Spleen (tissue), 11 donors: Measurements from ENCODE around the gene HNRNPUL1. TPM values are rescaled to one million over a fixed set of nuclear protein-coding genes. Genes with fewer than 3 reads are reported as not detected.

Experiments used
- DNase-seq: peaks from one replicate; pipeline ENCODE4 v3.0.0-alpha.2; 2020
- H3K27ac ChIP-seq, 8 donors: fragments of 200-600 bp; sonication (generic) in 7 of 8; 1 replicate in 4 of 8; 2 replicates in 4 of 8; pipeline versions ENCODE4 v1.5.0 to v1.8.0; 2016 to 2021; ENCODE audit warnings: inconsistent platforms in 4 of 8, mild to moderate bottlenecking in 4 of 8, moderate library complexity in 1 of 8
- H3K27me3 ChIP-seq, 7 donors: fragments of 200-600 bp; sonication (generic) in 6 of 7; replicated peaks in 1 of 7; 1 replicate in 4 of 7; 2 replicates in 3 of 7; pipeline versions ENCODE4 v1.5.0 to v1.8.0; 2016 to 2021; ENCODE audit warnings: inconsistent platforms in 3 of 7, mild to moderate bottlenecking in 1 of 7
- H3K36me3 ChIP-seq, 6 donors: fragments of 200-600 bp; sonication (generic) in 5 of 6; 1 replicate in 4 of 6; 2 replicates in 2 of 6; pipeline versions ENCODE4 v1.5.0 to v1.8.0; 2016 to 2021; ENCODE audit warnings: inconsistent platforms in 2 of 6
- H3K4me1 ChIP-seq, 6 donors: fragments of 200-600 bp; sonication (generic) in 5 of 6; 1 replicate in 3 of 6; 2 replicates in 3 of 6; pipeline versions ENCODE4 v1.5.0 to v1.8.0; 2016 to 2021; ENCODE audit warnings: inconsistent platforms in 3 of 6
- H3K4me3 ChIP-seq, 8 donors: fragments of 200-600 bp; sonication (generic) in 7 of 8; 1 replicate in 4 of 8; 2 replicates in 4 of 8; pipeline versions ENCODE4 v1.5.0 to v1.8.0; 2016 to 2021; ENCODE audit warnings: inconsistent platforms in 4 of 8, mild to moderate bottlenecking in 4 of 8, moderate library complexity in 2 of 8
- H3K9me3 ChIP-seq, 8 donors: fragments of 200-600 bp; sonication (generic) in 7 of 8; 1 replicate in 4 of 8; 2 replicates in 4 of 8; pipeline versions ENCODE4 v1.5.0 to v1.8.0; 2016 to 2021; ENCODE audit warnings: inconsistent platforms in 4 of 8
- POLR2A ChIP-seq, 3 donors: fragments of 450-650 bp; IDR thresholded peaks; one replicate each; pipeline ENCODE4 v1.5.1; 2017; ENCODE audit warnings: antibody characterized with exemption in 3 of 3, mild to moderate bottlenecking in 1 of 3
- POLR2AphosphoS5 ChIP-seq, 3 donors: sonication (generic); formaldehyde crosslinking; IDR thresholded peaks; one replicate each; pipeline ENCODE4 v1.5.1; 2017; ENCODE audit warnings: antibody characterized with exemption in 3 of 3
- WGBS, 5 donors: extraction: QIAGEN DNeasy Blood & Tissue Kit in 3 of 5; methylation state at CpG; one replicate each; pipeline versions ENCODE4 v1.1.5 to v1.1.7; 2013 to 2018; 5-methylcytosine and 5-hydroxymethylcytosine counted together
- intact Hi-C: fragments of 100-400 bp; cut with DNase I; formaldehyde crosslinking; loops from one replicate; pipeline ENCODE4 v1.15.0; 2023; ENCODE audit warnings: low total_unique reads
- polyA plus RNA-seq, 3 donors: library from polyadenylated mRNA; stranded (reverse); fragments of 200-250 nt; gene quantifications; one replicate each; pipeline ENCODE4 v1.2.1, GENCODE V29; 2013
- total RNA-seq, 7 donors: library from RNA; depleted of rRNA in 3 of 7; stranded (reverse); fragments of >200 nt in 3 of 7; fragmentation: NEBNext Ultra II Directional in 4 of 7; extraction: Animal tissue kit (Norgen Biotek cat#: 25700) in 4 of 7; gene quantifications; one replicate each; pipeline versions ENCODE4 v1.1.0 to v1.2.1, GENCODE V29; 2016 to 2021
- TF ChIP-seq, protein P1 (sequence below), 11 experiments: fragments of 200-600 bp in 7 of 11; fragments of 450-650 bp in 4 of 11; sonication (generic) in 4 of 11; IDR thresholded peaks in 8 of 11; conservative IDR thresholded peaks in 3 of 11; 1 replicate in 7 of 11; 2 replicates in 4 of 11; pipeline versions ENCODE4 v1.4.0 to v1.8.0; 2016 to 2021; ENCODE audit warnings: antibody characterized with exemption in 11 of 11, inconsistent platforms in 4 of 11, mild to moderate bottlenecking in 1 of 11
- donor health status: healthy with polysubstance abuse.
- donor health status: DM: no; HTN: no; CAD: no; lungs with moderate emphysema.
- donor health status: DM: no; HTN: no; CAD: no.
- donor health status: Bipolar disorder and iron deficiency.
- donor health status: healthy.
- donor health status: DM: no; HTN: no; CAD: no.
- donor health status: DM: yes; HTN: yes; CAD: no.

The HNRNPUL1 gene
- total and polyA plus RNA-seq, 10 donors = 53.9 to 213 (median 164) TPM

DNA sequence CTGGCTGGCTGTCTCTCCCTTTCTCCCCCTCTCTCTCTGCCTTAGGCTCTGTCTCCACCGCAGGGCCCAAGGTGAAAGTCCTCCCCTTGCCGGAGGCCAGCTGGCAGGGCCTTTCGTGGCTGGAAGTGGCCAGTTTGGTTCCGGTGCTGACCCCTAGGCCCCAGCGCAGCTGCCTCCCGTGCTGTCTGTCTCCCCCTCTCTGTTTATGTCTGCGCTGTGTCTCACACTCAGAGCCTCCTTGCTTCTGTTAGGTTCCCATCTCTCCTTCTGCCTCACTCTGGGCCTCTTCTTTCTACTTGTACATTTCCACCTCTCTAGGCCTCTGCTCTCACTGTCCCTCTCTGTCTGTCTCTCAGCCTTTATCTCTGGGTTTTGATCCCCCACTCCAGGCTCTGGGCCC, 58.9 kb downstream of the HNRNPUL1 start:
- intact Hi-C loops = loop anchor here (5.0 kb wide), 1 partner anchor 34 kb away; no protein-coding TSS in a partner anchor
- WGBS, 5 donors = 58 to 73% (median 62%) methylated on average over 7 of the region's 7 CpGs
- no peak overlapping the region for H3K4me3 ChIP-seq
- DNase-seq = no peak
- no peaks in the 10 kb centered on the region for H3K9me3 ChIP-seq
- H3K27me3 ChIP-seq = no peaks in the 10 kb centered on the region
- H3K36me3 ChIP-seq = peaks cover 0 to 64% (median 36%) of the 10 kb centered on the region in 6 donors
- H3K27ac ChIP-seq = peak overlapping the region; percentile 53 to 94 (median 90)
- TF ChIP-seq POLR2AphosphoS5 (IDR thresholded peaks at IDR 0.05) = peak in 2 of 3 donors; percentile 36 to 40
- no peak for TF ChIP-seq POLR2A (IDR thresholded peaks at IDR 0.05)
- TF ChIP-seq, protein P1, sequence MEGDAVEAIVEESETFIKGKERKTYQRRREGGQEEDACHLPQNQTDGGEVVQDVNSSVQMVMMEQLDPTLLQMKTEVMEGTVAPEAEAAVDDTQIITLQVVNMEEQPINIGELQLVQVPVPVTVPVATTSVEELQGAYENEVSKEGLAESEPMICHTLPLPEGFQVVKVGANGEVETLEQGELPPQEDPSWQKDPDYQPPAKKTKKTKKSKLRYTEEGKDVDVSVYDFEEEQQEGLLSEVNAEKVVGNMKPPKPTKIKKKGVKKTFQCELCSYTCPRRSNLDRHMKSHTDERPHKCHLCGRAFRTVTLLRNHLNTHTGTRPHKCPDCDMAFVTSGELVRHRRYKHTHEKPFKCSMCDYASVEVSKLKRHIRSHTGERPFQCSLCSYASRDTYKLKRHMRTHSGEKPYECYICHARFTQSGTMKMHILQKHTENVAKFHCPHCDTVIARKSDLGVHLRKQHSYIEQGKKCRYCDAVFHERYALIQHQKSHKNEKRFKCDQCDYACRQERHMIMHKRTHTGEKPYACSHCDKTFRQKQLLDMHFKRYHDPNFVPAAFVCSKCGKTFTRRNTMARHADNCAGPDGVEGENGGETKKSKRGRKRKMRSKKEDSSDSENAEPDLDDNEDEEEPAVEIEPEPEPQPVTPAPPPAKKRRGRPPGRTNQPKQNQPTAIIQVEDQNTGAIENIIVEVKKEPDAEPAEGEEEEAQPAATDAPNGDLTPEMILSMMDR (IDR thresholded peaks at IDR 0.05 in 8 of 11, conservative IDR thresholded peaks at IDR 0.05 in 3 of 11) = no peak
- H3K4me1 ChIP-seq = peaks cover 52 to 94% (median 74%) of the 10 kb centered on the region in 6 donors

DNA sequence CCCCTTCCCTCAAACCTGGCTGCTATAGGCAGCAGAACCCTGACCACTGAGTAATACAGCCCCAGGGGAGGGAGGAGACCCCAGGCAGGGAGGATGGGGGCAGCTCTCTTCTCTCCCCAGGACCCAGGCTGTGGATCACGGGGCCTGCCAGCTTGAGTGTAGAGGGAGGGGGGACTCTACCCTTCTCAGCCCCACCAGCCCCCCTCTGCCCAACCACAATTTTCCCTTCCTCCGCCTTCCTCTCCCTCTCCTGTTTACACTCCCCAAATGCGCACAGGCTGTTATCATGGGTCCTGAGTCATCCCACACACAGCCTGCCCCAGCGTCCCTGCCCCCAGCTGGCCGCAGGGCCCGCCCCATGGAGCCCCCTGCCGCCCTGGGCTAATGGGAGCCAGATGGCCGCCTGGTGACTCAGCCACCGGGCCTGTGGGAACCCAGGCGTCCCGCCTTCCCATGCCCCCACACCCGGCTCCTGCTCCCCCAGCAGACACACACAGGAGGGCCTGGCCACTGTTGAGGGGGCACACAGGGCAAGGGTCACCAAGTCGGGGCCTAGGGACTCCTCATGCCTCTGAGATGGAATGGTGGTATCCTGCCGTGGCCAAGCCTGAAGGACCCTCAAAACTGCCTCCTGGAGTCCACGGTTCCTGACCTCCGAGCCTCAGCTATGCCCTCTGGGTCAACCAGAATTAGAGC, 59.4 kb downstream of the HNRNPUL1 start:
- Histone ChIP-seq H3K27ac (peak overlapping the region; percentile 53 to 94 (median 90)), H3K27me3 (no peaks in the 10 kb centered on the region), H3K4me3 (peak overlapping the region in 1 of 8 donors; percentile 8), H3K4me1 (peaks cover 58 to 96% (median 80%) of the 10 kb centered on the region in 6 donors), H3K36me3 (peaks cover 0 to 63% (median 30%) of the 10 kb centered on the region in 6 donors), H3K9me3 (no peaks in the 10 kb centered on the region)
- intact Hi-C loops = loop anchor here (5.0 kb wide), 1 partner anchor 34 kb away; no protein-coding TSS in a partner anchor
- TF ChIP-seq POLR2AphosphoS5 (IDR thresholded peaks at IDR 0.05) = peak in 2 of 3 donors; percentile 40 to 78
- TF ChIP-seq, protein P1 (IDR thresholded peaks at IDR 0.05 in 8 of 11, conservative IDR thresholded peaks at IDR 0.05 in 3 of 11) = no peak
- no peak for DNase-seq
- WGBS, 5 donors = 34 to 52% (median 49%) methylated on average over 11 to 16 of the region's 16 CpGs

GRCh38 chr19:41324231-41324702, 60.1 kb downstream of the HNRNPUL1 start:
- 52 to 72% (median 58%) methylated on average over 7 of the region's 7 CpGs for WGBS, 5 donors
- Histone ChIP-seq H3K4me1 (peaks cover 65 to 100% (median 87%) of the 10 kb centered on the region in 6 donors), H3K9me3 (no peaks in the 10 kb centered on the region), H3K27ac (peak overlapping the region; percentile 53 to 94 (median 90)), H3K36me3 (peaks cover 0 to 63% (median 23%) of the 10 kb centered on the region in 6 donors), H3K27me3 (no peaks in the 10 kb centered on the region), H3K4me3 (peak overlapping the region in 1 of 8 donors; percentile 8)
- DNase-seq = no peak
- intact Hi-C loops = loop anchor here (5.0 kb wide), 1 partner anchor 33 kb away; no protein-coding TSS in a partner anchor
- TF ChIP-seq POLR2A (IDR thresholded peaks at IDR 0.05) (no peak), POLR2AphosphoS5 (IDR thresholded peaks at IDR 0.05) (peak in 1 of 3 donors; percentile 53)

DNA sequence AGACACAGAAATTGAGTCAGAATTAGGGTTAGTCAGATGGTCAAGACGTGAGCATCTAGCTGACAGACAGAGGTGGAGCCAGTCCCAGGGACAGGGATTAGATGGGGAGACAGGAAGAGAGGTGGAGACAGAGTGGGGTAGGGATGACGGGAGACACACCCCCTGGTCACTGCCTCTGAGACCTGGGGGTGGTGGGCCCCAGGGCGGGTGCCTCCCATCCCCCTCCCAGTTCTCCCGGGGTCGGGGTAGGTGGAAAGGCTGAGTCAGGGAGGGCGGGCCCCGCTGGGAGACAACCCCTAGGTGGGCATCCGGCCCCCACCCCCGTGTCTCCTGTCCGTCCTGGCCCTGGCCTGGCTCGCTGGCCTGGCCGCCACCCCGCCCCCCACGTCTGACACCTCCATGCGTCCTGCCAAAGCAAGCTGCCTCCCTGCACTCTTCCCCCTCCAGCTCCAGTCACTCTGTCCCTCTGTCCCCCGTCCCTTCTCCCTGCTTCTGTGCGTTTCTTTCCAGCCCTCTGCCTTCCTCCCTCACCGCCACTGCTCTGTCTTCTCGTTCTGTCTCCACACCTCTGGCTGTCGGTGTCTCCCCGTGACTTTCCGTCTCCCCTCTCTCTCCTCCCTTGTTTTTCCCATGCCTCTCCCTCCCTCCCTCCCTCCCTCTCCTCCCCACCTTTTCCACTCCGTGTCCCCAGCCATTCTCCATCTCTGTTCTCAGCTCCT, 60.9 kb downstream of the HNRNPUL1 start:
- Histone ChIP-seq H3K27me3 (no peaks in the 10 kb centered on the region), H3K4me3 (peak overlapping the region in 2 of 8 donors; percentile 38 to 57), H3K9me3 (no peaks in the 10 kb centered on the region), H3K36me3 (peaks cover 0 to 63% (median 17%) of the 10 kb centered on the region in 6 donors), H3K27ac (peak overlapping the region in 7 of 8 donors; percentile 70 to 94 (median 90)), H3K4me1 (peaks cover 67 to 100% (median 93%) of the 10 kb centered on the region in 6 donors)
- WGBS, 5 donors = 18 to 26% (median 23%) methylated on average over 19 to 23 of the region's 23 CpGs
- TF ChIP-seq POLR2AphosphoS5 (IDR thresholded peaks at IDR 0.05) = peak in 2 of 3 donors; percentile 57 to 76
- TF ChIP-seq POLR2A (IDR thresholded peaks at IDR 0.05) = no peak
- intact Hi-C loops = loop anchor here (5.0 kb wide), 1 partner anchor 32 kb away; no protein-coding TSS in a partner anchor
- peak; percentile 87 for DNase-seq
